NCI-H2171 (cell line): ENCODE results near the gene CYP26C1.
"Not testable (repeated sequence)": the region's sequence is repeated elsewhere in the genome, so short reads cannot be mapped to it uniquely, and the experiment has no call there.

ENCODE experiments used
- DNase-seq: peaks from one replicate; lab custom pipeline; 2025; lab: John Stamatoyannopoulos, UW

CYP26C1 gene

DNA sequence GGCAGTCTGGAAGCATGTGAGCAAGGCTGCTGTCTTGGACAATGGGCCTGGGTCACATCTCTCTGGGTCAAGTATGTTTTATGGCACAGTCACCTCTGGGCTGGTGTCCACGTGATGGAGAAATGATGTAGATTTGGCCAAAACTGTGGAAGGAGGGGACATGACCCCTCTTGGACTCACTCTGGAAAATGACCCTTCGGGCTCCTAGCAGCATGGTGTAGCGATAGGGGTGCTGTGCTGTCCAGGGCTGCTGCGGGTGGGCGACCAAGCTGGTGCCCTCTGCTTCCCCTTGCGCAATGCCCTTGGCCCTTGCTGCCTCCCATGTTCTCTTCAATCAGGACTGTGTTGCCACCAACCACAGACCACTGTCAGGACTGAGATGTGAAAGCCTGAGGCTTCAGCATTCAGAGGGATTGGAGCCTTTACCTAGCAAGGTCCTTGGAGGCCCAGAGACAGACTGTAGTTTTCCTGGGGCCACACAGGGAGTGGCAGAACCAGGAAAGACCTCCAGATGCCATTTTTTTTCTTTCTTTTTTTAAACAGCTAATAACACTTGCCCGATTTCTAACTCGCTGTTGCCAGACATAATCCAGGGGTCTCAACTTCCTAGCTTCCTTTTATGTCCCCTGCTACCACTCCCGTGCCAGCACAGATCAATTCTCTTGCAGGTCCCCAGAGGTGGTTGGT is 19.2 kb downstream of the CYP26C1 start:
- DNase-seq = no peak

DNA sequence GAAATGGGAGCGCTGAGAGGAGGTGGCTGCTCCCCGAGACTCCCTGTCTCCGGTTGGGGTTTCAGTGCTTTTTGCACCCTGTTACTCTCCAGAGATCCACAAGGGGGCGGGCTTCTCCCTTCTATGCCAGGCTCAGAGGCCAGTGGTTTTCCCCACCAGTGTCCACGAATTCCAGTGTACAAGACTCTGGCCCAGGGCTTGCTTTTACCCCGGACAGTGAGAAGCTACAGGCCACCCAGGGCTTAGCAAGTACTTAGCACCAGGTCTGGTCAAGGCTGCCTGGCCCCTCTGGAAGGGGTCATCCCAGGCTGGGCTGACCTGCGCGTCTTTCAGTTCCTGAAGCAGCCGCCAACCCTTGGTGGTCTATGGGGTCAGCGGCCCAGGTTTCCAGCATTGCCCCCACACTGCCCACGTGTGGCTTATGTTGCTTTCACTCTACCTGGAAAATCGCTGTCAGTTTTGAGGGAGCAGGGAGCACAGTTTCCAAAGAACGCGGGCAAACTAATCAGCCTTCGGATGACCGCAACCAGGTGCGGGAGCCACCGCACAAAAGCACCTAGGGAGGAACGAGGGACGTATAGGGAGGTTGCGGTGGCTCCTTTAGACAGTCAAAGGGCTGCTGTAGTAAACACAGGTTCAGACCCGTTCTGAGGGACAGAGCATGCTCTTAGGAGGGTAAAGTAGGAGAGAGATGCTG is 19.9 kb downstream of the CYP26C1 start:
- DNase-seq = no peak

DNA sequence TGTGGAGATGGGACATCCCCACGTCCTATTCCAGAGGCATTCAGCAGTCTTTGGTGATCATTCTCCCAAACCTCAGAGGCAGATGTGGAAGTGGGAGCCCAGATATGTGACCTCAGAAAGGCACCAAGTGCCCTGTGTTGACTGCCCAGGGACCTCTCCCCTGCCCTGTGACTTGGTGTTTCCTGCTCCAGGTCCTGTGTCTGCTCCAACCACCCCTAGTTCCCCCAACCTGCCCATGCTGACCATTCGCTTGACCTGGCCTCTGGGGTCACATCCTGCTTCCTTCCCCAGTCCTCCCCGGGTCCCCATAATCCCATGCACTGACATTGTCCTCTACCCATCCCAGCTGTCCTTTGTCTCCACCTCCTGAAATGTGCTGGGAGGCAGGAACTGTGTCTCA is 20.7 kb downstream of the CYP26C1 start:
- no peak for DNase-seq

DNA sequence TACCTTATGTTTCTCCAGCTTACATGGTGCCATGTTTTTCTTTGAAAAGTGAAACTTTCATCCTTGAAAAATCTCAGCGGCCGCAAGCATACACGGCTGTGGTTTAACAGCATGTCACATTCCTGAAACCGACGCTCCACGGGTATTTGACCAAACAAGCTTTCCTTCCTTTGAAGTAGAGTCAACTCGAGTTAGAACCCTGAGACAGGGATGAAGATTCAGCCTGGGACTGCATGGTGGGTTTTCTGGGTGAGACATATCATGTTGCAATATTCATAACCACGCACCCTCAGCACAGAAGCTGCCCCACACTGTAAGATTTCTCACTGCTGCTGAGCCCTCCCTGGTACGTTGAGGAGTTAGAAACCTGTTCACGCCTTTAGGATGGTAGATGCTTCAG is 21.2 kb downstream of the CYP26C1 start:
- DNase-seq = no peak

DNA sequence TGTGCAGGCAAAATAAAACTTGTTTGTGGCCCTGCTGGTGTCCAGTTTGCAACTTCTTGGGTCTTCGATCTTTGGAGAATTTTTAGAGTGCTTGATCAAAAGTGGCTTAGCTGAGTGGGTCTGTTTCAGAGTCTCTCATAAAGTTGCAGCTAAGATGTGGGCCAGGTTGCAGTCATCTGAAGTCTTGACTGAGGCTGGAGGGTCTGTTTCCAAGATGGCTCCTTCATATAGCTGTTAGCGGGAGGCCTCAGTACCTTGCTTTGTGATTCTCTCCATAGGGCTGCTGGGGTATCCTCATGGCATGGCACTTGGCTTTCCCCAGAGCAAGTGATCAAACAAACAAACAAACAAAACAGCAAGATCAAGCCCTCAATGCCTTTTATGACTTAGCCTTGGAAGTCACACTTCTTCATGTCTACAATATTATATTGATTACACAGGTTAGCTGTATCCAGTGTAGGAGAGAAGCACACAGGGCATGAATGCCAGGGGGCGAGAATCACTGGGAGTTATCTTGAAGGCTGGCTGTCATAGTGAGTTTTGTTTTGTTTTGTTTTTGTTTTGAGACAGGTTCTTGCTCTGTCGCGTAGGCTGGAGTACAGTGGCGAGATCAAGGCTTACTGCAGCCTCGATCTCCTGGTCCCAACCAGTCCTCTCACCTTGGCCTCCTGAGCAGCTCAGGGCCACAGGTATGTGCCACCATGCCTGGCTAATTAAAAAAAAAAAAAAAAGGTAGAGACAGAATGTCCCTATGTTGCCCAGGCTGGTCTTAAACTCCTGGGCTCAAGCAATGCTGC is 23.3 kb downstream of the CYP26C1 start:
- no peak for DNase-seq

DNA sequence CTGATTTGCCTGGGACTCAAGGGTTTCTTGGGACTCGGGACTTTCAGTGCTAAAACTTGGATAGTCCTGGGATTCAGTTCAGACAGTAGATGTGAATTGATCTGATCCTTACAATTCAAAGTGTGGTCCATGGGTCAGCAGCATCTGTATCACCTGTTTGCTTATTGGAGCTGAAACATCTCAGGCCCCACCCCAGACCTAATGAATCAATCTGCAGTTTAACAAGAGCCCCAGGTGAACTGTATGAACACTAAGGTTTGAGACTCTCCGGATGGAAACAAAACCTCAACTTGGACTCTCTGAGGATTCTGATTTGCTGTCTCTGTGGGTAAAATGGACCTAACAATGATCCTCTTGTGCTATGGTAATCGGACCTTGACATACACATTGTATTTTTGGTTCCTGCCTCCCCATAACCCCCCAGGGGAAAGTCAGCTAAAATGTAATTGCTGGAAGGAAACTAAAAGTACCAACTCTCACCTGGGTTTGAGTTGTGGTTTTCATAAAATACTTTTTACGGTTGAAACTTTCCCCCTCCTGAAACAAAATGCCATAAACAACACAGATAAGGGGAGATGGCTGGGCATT is 24.8 kb downstream of the CYP26C1 start:
- no peak for DNase-seq

DNA sequence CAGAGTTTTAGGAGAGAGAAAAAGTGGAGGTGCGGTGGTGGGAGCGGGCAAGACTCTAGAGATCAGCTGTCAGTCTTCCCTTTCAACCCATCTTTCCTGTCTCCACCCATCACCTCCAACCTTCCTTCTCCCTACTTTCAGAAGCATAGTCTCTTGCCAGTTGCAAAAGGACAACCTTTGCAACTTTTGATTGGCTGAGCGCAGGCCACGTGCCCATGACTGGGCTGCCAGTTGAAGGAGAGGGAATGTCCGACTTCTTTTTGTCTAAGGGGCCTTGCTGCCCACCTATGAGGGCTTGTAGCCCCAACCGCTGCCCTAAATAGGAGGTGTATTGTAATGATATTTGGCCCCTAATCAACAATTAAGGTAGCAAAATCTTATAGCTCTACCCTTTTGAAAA is 25.7 kb downstream of the CYP26C1 start:
- DNase-seq = no peak

DNA sequence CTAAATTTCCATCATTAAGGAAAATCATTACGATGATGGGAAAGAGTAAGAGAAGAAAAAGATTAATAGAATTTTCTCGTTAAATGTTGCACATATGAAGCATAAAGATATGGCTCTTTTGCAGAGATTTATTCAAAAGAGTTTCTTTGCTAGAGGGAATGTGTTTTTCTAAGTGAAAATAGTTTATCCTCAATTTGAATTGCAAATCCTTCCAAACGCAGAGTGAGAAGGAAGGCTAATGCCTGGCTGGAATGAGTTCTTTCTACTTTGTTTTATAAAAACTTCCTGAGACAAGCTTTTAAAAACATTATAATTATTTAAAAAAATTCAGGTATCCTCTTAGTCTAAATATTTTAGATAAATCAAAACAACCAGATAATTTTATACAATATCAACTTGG is 27.2 kb downstream of the CYP26C1 start:
- DNase-seq = no peak

DNA sequence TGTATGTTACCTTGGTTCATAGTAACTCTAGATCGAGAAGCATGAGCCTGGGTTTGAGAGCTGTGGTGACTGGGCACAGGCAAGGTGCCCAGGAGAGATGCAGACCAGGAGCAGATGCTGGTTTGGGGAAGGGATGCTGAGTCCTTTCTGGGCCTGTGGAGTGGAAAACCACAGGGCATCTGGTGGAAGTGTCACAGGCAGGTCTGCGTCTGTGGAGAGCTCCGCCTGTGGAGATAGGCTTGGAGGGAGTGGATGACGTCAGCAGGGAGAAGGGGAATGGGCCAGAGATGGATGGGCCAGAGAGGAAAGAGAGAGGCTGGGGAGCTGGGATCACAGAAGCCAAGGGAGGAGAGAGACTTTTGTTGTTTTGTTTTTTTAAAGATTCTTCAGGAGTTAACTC is 27.9 kb downstream of the CYP26C1 start:
- DNase-seq = no peak

DNA sequence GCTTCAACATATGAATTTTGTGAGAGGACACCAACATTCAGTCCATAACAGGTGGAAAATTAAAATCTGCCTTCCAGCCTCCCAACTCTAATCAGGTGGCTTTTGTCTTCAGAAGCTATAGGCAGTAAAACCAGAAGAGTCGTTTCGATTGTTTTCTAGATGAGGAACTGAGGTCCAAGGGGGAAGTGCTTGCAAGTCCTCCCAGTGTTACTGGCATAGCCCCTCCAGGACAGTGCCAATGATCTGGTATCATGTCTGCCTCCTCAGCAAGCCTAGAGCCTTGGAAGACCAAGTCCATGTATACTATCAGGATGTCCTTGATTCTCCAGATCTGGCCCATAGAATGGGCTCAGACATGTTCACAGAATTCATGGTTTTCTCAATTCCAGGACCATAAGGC is 30.0 kb downstream of the CYP26C1 start:
- DNase-seq = no peak

DNA sequence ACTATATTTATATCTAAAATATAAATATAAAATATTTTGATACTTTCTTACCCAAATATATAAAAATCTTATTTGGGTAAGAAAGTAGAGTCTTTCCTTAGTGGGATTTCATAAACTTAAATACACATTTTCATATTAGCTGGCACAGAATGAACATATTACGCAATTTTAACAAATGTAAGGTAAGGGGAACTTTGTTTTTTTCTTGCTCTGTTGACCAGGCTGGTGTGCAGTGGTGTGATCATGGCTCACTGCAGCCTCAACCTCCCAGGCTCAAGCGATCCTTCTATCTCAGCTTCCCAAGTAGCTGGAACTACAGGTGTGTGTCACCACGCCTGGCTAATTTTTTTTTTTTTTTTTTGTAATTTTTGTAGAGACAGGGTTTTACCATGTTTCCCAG is 31.4 kb downstream of the CYP26C1 start:
- DNase-seq = no peak

DNA sequence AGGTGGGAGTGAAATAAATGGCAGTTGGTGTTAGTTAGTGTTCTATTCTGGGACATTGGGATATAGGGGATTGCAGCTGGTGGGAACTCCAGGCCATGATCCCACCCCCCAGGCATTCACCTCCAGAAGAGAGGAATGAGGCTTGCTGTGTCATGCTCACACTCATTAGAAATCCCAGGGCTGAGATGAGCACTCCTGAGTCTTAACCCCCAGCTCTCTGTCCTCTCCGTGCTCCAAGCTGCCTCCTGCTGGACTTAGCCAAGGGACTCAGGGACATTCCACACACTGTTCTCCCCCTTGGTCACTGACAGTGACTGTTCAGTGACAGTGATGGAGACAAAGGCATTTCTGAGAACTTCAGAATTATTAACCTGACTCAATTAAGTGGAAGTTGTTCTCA is 34.6 kb downstream of the CYP26C1 start:
- no peak for DNase-seq

DNA sequence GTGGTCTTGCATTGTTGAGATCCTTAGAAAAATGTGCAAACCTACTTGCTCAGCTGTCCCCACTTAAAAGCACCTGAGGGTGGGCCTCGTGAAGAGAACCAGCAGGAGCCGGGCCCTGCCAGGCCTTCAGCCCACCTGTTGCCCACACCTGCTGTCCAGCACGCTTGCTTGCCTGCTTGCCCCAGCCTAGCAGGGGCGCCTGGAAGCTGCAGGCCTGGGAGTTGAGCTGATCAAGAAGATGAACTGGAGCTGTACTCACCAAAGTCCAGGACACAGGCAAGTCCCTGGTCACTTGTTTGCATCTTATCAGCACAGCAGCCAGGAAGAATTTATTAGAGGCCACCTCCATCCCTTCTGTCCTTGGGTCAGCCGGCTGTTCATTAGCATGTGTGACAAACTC is 36.3 kb downstream of the CYP26C1 start:
- DNase-seq = no peak

DNA sequence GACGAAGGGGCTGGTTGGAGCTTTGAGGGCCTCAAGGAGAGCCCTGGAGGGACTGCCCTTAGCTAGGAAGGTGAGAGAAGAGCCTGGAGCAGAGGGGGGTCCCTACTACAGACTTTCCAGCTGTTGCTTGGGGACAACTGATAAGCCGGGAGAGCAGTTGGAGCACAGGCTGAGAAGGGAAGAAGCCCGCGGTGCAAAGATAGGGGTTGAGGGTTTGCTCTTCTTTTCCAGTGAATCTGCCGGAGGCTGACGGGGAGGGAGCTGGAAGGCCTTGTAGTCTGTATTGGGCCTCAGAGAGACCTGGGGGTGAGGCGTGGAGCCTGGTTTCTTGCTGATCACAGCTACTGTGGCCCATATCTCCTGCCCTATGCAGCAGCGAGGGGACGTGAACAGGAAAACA is 36.8 kb downstream of the CYP26C1 start:
- no peak for DNase-seq

DNA sequence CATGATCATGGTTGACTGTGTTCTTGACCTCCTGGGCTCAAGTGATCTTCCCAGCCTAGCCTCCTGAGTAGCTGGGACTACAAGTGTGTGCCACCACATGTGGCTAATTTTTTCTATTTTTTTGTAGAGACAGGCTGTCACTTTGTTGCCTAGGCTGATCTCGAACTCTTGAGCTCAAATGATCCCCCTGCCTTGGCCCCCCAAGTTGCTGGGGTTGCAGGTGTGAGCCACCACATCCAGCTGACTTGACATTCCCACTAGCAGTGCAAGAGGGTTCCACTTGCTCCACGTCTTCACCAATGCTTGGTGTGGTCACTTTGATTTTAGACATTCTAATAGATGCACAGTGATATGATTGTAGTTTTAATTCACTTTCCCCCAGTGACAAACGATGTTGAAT is 38.2 kb downstream of the CYP26C1 start:
- DNase-seq = no peak

DNA sequence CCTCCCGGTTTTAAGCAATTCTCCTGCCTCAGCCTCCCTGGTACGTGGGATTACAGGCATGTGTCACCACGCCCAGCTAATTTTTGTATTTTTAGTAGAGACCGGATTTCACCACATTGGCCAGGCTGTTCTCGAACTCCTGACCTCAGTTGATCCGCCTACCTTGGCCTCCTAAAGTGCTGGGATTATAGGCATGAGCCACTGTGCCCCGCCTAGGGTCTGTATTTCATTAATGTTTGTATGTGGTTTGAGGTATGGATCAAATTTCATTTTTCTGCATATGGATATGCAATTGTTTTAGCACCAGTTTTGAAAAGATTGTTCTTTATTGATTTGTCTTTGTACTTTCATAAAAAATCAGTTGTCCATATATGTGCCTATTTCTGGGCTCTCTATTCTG is 39.1 kb downstream of the CYP26C1 start:
- no peak for DNase-seq

DNA sequence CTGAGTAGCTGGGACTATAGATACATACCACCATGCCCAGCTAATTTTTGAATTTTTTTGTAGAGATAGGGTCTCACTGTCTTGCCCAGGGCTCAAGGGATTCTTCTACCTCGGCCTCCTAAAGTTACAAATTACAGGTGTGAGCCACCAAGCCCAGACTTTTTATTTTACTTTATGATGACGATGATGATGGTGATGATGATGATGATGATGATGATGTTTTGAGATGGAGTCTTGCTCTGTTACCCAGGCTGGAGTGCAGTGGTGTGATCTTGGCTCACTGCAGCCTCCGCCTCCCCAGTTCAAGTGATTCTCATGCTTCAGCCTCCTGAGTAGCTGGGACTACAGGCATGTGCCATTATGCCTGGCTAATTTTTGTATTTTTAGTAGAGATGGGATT is 40.5 kb downstream of the CYP26C1 start:
- not testable (repeated sequence) for DNase-seq

DNA sequence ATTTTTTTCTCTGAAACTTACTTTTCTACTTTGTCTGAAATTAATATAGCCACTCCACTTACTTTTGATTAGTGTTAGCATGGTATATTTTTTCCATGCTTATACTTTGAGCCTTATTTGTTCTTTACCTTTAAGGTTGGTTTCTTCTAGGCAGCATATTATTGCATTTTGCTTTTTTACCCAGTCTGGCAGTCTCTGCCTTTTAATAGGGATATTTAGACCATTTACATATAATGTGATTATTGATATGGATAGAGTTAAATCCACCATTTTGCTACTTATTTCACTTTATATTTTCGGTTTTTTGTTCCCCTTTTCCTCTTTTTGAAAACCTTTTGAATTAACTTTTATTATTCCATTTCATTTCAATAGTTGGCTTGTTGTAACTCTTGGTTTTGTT is 43.4 kb downstream of the CYP26C1 start:
- no peak for DNase-seq

DNA sequence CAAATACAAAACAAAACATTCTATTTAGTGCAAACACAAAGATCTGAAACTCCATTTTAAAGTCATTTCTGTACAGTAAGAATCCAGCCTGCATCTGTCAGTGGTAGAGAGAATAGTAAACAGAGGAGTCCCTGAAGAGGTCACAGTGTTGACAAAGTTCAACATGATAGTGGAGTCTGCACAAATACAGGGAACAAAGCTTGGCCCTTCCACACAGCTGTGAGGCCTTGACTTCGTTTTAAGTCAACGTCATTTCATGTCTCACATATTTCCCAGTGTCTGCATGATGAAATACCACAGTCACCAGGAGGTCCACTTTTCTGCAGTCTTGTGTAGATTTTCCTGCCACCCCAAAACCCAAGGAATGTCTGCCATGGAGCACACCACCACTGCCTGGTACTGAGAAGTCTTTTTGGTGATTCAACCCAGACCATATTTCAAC is 46.1 kb downstream of the CYP26C1 start:
- DNase-seq = no peak

DNA sequence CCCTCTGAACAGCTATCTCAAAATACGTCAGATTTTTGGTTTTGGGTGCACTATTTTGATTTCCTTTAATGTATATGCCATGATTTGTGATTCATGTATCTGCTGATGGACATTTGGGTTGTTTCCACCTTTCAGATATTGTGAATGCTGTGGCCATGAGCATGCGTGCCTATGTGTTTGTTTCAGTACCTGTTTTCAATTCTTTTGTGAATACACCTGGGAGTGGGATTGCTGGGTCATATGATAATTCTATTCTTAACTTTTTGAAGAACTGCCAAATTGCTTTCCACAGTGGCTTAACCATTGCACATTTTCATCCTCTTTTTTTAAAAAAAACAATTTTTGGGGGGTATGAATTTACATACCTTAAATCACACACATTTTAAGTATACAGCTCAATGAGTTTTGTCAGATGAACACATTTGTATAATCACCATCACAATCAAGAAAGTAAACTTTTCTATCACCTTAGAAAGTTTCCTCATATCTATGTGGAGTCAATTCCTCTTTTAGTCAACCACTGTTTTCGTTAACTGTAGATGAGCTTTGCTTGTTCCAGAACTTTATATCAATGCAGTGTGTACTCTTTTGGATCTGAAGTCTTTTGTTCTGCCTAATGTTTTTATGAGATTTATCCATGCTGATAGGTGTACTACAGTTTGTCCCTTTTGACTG is 50.0 kb downstream of the CYP26C1 start:
- no peak for DNase-seq

DNA sequence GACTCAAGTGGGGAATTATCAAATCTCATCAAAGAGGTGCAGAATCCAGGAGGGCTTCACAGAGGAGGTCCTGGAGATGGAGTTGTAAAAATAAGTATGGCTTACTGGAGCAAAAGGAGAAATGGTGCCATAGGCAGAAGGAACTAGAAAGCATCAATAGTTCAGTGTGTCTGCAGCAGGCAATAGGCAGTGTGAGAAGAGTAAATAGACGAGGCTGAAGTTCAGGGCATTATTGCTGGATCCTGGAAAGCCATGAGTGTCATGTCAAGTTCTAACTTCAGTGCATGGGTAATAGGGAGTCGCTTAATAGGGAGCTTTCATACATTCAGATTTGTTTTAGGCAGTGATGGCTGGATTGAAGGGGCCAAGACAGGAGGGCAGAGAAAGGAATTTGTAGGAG is 52.4 kb downstream of the CYP26C1 start:
- DNase-seq = no peak
